Stimulated activated CD4-positive, alpha-beta T cell treated with anti-CD3 and anti-CD28 coated beads, TNF-alpha, amount 100 ng/mL, for 4 hours (primary cell): ENCODE results near the gene INPP5J.
"Not testable (repeated sequence)": the region's sequence is repeated elsewhere in the genome, so short reads cannot be mapped to it uniquely, and the experiment has no call there.

ENCODE experiments used
- DNase-seq, 3 experiments: peaks; one replicate each; pipeline ENCODE4 v3.0.0-alpha.2; 2020; ENCODE audit warnings: low read depth in 3 of 3

The INPP5J gene

DNA sequence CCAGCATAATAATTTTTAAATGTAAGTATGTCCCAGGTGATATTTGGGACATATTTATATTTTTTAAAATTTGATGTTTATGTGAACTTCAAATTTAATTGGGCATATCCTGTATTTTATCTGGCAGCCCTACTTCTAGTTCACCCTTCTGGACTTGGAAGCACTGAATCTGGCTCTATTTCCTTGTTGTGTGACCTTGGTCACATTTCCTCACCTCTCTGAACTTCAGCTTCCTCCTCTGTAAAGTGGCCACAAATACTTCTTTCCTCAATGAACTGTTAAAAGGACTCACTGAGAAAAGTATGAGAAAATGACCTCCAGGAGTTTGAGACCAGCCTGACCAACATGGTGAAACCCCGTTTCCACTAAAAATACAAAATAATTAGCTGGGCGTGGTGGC lies 29.1 kb downstream of the INPP5J start:
- DNase-seq: no peak

DNA sequence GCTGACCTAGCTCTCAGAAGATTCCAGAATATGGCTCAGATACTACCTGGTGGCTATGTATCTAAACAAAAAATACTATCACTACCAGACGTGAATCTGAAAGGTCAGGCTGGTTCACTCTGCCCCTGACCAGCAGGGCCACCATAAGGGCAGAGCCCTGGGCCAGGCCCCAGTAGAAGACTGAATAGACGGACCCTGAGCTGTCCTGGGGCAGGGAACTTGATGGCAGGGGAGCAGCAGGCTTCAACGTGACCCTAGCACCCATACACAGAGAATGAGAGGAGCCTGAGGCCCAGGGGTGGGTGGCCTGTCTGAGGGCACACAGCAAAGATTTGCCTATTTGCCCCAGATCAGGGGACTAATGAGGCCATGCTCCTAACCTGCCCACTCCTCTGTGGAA lies 30.6 kb downstream of the INPP5J start:
- no peak for DNase-seq

DNA sequence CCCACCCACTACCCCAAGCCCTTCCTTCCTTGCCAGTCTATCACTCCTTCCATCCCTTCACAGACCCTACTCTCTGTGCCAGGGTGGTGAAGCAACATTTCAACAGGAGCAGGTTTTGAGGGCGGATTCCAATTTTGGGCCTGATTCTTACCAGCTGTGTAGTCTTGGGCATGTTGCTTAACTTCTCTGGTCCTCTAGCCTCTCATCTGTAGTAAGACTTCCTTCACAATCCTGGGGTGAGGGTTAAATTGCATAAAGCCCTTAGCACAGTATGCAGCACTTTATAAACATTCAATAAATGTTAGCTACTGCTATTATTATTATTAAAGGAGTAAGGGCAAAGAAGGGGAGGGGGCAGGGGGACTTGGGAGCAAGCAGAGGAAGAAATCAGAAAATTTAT lies 32.2 kb downstream of the INPP5J start:
- DNase-seq: no peak

DNA sequence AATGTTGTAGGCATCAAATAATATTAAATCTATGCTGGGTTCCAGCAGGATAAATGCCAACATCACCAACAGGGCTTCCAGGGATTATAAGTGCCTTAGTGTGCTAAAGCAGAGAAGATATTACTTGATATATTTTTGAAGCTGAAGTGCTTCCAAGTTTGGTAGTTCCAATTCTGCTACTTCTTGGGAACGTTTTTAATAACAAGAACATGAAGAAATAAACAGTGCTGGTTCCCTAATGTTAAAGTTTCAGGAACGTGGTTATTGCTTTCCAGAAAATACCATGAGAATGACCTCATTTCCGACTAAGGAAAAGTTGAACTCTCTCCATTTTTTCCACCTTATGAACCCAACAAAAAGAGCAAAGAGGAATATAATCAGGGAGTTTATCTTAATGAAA lies 32.7 kb downstream of the INPP5J start:
- no peak for DNase-seq

DNA sequence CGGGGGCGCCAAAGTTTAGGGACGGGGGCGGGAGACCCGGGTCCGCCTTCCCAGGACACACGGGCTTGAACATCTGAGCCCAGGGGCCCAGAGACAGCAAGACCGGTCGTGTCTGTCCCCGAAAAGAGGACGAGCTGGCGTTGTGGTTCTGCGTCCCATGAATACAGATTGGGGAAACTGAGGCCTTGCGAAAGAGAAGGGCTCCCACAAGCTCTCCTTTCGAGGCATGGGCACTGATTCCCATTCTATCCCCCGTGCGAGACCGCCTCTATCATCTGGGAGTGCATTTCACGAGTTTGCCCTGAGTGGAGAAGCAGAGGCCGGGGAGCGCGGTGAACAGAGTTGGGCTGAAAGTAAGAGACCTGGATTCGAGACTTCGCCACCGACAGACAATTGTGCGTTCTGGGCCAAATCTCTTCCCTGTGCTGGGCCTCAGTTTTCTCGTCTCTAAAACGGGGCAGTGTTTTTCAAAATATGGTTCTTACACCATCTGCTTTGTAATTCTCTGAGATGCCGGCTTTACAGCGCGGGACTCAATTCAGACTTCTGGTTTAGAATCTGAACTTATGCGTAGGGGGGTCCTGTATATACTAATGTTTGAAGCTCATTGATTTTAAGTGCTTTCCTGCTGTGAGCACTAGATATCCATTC lies 37.7 kb downstream of the INPP5J start:
- DNase-seq: no peak

DNA sequence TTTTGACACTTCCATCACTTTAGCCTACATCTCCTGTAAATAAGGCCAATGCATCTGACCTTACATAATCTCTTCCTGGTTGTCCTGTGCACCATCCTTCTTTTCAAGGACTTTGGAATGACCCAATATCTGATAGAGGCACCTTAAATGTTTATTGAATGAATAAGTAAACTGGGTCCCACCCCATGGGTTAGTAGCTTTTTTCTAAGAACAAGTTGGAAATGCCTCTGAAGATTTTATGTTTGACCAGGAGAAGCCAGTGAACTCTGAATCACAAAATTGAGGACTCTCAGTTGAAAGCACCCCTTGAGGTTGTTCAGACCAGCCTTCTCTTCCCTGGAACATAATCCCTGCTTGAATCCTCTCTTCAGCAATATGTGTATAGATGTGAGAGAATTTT lies 38.6 kb downstream of the INPP5J start:
- no peak for DNase-seq

DNA sequence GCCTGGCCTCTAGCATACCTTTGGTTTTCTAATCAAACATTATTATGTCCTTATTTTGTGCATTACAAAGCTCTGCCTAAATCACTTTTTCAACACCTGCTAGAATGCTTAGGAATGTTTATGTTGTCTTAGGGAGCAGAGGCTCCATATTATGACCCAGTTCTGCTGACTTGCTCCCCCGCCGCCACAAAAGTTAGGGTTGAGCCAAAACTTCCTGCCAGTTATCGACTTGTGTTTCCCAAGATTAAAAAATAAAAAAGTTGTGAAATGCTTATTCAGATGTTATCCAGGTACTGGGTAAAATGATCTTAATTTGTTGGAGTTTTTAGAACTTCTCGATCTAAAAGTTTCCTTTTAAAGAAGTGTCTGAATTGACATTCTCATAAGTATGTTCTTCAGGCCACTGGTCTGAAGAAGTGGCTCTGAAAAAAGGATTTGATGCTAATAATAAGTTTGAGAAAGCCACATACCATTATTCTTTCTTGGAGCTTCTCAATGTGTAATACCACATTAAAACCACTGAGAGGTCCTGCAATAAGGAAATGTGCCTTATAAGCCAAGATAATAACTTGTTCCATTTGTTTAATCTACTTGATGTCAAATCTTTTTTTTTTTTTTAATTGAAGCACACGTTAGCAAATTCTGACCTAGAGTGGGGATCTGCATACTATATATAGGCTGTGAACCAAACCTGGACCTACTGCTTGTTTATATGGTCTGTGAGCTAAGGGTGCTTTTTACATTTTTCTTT lies 39.4 kb downstream of the INPP5J start:
- DNase-seq: no peak

DNA sequence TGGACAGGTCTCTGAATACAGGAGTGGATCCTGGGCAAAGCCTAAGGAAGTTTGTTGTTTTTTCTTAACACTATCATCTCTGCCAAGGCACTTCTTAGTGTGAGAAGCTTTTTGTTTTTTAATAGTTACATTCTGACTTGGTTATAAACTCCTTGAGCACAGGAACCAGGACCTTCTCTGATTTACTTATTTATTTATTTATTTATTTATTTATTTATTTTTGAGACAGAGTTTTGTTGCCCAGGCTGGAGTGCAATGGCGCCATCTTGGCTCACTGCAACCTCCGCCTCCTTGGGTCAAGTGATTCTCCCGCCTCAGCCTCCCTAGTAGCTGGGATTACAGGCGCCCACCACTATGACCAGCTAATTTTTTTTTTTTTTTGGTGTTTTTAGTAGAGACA lies 48.2 kb downstream of the INPP5J start:
- DNase-seq: no peak

DNA sequence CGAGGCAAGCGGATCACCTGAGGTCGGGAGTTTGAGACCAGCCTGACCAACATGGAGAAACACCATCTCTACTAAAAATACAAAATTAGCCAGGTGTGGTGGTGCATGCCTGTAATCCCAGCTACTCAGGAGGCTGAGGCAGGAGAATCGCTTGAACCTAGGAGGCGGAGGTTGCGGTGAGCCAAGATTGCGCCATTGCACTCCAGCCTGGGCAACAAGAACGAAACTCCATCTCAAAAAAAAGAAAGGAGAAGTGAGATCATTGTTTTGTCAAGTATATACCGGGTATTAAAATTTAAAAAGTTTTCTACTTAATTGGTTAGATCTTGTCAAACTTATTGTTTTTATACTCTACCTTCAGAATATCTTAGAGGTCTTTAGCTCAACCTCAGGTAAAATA lies 49.0 kb downstream of the INPP5J start:
- DNase-seq: not testable (repeated sequence)

DNA sequence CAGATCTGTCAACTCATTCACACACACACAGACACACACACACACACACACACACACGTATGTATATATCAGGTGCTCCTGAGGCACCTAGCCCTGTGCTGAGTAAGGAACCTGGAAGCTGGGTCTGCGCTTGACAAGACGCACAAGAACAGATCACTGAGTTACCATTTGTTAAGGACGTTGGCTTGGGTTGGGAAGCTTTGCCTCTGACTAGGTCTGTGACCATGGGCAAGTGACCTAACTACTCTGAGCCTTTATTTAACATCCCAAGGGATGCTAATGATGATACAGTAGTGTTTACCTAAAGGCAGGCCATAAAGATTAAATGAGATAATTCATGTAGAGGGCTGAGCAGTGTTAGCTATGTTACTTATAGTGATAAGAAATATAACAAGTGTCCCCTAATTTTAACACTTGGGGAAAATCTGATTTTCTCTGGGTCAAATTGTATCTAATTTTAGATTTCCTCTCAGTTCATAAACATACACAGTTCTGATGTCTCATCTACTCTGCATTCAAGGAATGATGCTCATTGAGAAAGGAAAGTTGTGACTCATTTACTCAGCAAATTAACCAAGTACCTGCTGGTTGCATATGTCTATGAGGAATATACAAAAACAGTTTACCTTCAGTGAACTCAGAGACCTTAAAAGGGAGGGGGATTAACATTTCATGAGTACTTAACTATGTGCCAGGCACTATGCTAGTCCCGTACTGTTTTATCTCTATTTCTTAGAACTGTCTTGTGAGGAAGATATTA lies 50.8 kb downstream of the INPP5J start:
- DNase-seq: no peak

DNA sequence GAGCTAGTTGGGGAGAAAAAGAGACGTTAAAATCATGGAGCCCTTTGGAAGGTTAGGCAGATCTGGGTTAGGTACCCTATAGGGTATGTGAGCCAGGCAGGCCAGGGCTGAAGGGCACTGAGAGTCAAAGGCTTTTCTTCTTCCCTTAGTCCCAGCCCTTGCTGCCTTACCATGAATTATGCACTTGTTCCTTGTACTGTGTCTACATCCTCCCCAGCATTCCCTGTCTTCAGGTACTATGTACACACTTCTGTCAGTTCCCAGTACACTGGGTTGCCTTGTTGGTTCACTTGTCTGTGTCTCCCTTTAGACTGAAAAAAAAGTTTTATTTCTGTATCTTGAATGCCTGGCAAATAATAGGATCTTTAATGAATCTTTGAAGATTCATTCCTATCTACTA lies 54.2 kb downstream of the INPP5J start:
- DNase-seq: no peak

DNA sequence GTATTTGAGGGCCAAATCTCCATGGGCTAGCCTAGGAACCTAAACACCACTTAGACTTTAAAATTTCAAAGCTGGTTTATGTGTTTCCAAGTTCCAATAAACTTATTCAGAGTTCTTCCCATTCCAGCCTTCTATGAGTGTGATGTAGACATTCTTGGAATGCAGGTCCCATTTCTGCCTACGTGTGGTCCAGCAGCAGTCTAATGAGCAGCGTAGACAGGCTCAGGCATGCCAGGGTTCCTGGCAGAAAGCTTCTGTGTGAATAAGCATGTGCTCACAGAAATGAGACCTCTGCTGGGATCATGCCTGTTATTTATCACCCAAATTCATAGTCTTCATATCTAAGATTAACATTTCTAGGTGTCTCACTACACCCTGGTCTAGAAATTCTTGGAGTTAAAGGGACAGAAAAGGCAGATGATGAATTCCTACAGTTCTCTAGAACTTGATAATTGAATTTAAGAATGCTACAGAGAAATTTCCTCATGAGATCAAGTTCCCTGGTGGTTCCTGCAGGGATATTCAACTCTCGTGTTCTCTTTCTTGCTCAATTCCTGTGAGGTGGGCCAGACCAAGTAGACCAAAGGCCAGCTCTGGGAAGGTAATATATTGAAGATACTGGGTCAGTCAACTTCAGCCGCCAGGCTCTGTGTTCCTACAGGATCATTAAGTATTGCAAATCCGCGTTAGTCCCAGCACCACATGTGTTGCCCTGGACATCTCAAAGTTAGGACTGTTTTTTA lies 54.8 kb downstream of the INPP5J start:
- no peak for DNase-seq

DNA sequence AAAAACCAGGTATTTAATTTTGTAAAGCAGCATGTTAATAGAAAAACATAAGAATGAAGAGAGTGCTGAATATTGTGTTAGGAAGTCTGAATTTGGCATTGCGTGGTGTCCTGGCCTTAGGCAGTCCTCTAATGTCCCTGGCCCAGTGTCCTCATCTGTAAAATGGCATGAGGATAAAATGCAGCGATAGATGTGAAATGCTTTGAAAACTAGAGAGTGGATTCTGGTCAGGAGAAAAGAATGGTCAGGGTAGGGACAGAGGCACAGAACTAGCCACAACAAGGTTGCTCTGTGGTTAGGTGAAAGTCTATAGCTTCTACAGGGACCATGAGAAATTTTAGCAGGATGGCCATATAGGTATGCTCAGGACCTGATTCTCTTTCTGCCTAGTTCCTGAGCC lies 56.1 kb downstream of the INPP5J start:
- DNase-seq: no peak

DNA sequence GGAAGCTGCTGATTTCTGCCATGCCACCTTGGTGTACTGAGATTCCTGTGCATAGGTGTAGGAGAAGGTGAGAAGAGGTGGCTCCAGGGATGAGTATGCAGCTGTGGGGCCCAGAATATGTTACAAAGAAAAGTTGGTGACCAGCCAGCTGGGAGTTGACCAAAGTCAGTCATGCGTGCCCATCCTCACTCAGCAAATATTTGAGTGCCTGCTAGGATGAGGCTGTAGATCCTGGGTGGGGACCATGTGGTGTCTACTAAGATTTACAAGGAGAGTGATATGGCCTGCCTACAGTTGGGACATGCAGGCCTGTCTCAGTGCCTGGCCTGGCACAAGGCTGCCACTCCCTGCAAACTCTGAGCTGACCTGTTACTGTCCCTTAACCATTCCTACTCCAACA lies 56.6 kb downstream of the INPP5J start:
- no peak for DNase-seq

DNA sequence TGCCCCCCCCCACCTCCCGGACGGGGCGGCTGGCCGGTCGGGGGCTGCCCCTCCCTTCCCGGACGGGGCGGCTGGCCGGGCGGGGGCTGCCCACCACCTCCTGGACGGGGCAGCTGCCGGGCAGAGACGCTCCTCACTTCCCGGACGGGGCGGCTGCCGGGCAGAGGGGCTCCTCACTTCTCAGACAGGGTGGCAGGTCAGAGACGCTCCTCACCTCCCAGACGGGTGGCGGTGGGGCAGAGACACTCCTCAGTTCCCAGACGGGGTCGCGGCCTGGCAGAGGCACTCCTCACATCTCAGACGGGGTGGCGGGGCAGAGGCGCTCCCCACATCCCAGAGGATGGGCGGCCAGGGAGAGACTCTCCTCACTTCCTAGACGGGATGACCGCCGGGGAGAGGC lies 61.2 kb downstream of the INPP5J start:
- DNase-seq: no peak
